WERI-Rb-1 (cell line): ENCODE measurements around the gene HDGFL1.

Experiments
- DNase-seq: peaks from one replicate; pipeline ENCODE4 v3.0.0-alpha.2; 2020
- H3K27ac ChIP-seq: fragments of 250-450 bp; sonication (Bioruptor Pico); 2 replicates; pipeline ENCODE4 v1.5.1; 2020; ENCODE audit warnings: mild to moderate bottlenecking, moderate library complexity
- H3K27me3 ChIP-seq: fragments of 250-450 bp; sonication (Bioruptor Pico); 2 replicates; pipeline ENCODE4 v1.5.1; 2021; ENCODE audit warnings: mild to moderate bottlenecking, low read depth, moderate library complexity; ENCODE audit not compliant: insufficient read depth, severe bottlenecking
- H3K36me3 ChIP-seq: fragments of 250-450 bp; sonication (Bioruptor Pico); 2 replicates; pipeline ENCODE4 v1.5.1; 2020; ENCODE audit warnings: mild to moderate bottlenecking, moderate library complexity
- H3K4me3 ChIP-seq: 2 replicates; pipeline ENCODE4 v1.5.1; 2011; ENCODE audit warnings: low read depth, mild to moderate bottlenecking, control low read depth, low read length
- H3K9me3 ChIP-seq: fragments of 250-450 bp; sonication (Bioruptor Pico); 2 replicates; pipeline ENCODE4 v1.5.1; 2021; ENCODE audit warnings: mild to moderate bottlenecking, moderate library complexity; ENCODE audit not compliant: severe bottlenecking
- CTCF ChIP-seq: IDR thresholded peaks from 2 replicates; pipeline ENCODE4 v1.5.1; 2011; ENCODE audit warnings: low read depth, mild to moderate bottlenecking, control low read depth, inconsistent platforms, low read length

Gene HDGFL1

DNA sequence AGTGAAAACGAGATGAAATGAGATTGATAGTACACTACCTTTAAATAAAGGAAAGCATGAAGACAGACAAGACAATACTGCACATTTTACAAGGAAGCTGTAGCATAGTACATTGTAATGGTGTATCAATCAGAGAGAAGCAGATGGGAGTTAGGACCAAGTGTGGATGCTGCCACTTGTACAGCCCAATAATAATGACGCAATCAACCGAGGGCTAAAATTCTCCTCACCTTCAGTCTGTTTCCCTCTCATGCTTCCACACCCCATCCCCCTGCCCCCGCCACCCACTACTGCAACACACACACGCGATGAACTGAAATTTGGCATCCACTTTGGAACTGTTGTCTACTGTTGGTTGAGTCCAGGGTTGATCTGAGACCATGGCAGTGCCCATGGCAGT is 12.4 kb upstream of the HDGFL1 start:
- no peak overlapping the region for H3K27ac ChIP-seq
- no peak for TF ChIP-seq CTCF

GRCh38 chr6:22558288-22558882 is 11.0 kb upstream of the HDGFL1 start:
- no peaks in the 10 kb centered on the region for H3K9me3 ChIP-seq
- no peaks in the 10 kb centered on the region for H3K27me3 ChIP-seq
- no peak for TF ChIP-seq CTCF
- H3K4me3 ChIP-seq = no peak overlapping the region
- H3K27ac ChIP-seq = no peak overlapping the region
- no peaks in the 10 kb centered on the region for H3K36me3 ChIP-seq
- no peak for DNase-seq

More for the DNA sequence above, 12.4 kb upstream of the HDGFL1 start:
- Histone ChIP-seq H3K27me3 (no peaks in the 10 kb centered on the region), H3K36me3 (no peaks in the 10 kb centered on the region), H3K9me3 (no peaks in the 10 kb centered on the region), H3K4me3 (no peak overlapping the region)
- DNase-seq = no peak

DNA sequence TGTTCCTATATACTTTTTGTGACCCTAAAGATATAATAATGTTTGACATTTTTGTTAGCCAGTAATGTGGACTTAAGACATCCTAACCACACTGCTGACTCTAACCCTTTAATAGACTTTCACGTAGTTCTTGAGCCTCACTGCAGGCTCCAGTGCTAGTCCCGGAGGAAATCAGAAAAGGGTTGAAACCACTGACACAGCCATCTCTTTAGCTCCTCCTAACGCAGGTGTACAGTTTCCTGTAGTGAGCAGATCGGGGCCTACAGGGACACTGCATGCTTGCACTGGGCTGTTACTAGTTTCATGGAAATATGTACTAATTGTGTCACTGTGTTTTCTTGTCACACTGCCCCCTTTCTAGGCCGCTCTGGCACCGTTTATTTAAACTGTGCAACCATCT is 512 bp upstream of the HDGFL1 start:
- Histone ChIP-seq H3K36me3 (no peaks in the 10 kb centered on the region), H3K9me3 (no peaks in the 10 kb centered on the region), H3K27me3 (no peaks in the 10 kb centered on the region), H3K4me3 (no peak overlapping the region), H3K27ac (no peak overlapping the region)
- TF ChIP-seq CTCF = no peak
- no peak for DNase-seq

DNA sequence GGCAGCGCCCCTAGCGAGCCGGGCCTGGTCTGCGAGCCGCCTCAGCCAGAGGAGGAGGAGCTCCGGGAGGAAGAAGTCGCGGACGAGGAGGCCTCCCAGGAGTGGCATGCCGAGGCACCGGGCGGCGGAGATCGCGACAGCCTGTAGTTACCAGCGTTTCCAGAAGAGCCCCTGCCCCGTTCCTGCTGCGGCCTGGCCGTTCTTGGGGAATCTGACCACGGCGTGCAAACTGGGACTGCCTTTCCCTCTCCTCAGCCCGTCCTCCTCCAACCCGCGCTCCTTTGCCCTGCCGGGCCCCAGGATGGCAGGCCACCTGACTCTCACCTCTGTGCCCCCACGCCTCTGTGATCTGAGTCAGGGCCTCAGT is 802 bp downstream of the HDGFL1 start:
- Histone ChIP-seq H3K27ac (no peak overlapping the region), H3K4me3 (no peak overlapping the region), H3K27me3 (no peaks in the 10 kb centered on the region), H3K36me3 (no peaks in the 10 kb centered on the region), H3K9me3 (no peaks in the 10 kb centered on the region)
- no peak for TF ChIP-seq CTCF
- DNase-seq = no peak

DNA sequence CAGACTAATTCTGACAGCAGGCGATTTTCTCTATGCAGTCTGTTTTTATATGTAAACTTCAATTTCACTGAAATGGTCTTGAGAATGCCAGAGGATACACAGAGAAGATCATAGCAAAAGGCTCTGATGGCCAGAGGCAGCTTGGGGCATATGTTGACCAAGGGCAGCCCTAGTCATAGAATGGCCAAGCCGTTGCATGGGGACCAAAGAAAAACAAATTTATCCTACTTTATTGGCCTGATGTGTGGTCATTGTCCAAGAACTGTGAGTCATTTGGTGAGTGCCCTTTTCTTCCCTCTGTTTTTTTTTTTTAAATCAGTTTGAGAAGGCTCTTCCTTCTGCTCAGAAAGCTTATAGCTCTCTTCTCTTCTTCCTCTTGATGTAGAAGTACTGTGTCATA is 5.8 kb downstream of the HDGFL1 start:
- Histone ChIP-seq H3K4me3 (no peak overlapping the region), H3K36me3 (no peaks in the 10 kb centered on the region), H3K27ac (no peak overlapping the region), H3K27me3 (no peaks in the 10 kb centered on the region), H3K9me3 (no peaks in the 10 kb centered on the region)
- TF ChIP-seq CTCF = no peak
- DNase-seq = no peak

- no peak overlapping the region for H3K4me3 ChIP-seq
- H3K9me3 ChIP-seq = no peaks in the 10 kb centered on the region
- H3K27ac ChIP-seq = no peak overlapping the region
- H3K27me3 ChIP-seq = no peaks in the 10 kb centered on the region
- no peak for TF ChIP-seq CTCF
- H3K36me3 ChIP-seq = no peaks in the 10 kb centered on the region
- DNase-seq = no peak
Observed at GRCh38 chr6:22579439-22579838, 10.1 kb downstream of the HDGFL1 start.
